NCI-H146 (cell line): Measurements from ENCODE around the gene INSM1.

Experiments
- DNase-seq: peaks from one replicate; lab custom pipeline; 2025; lab: John Stamatoyannopoulos, UW

Gene INSM1

GRCh38 chr20:20393207-20394120, 25.6 kb downstream of the INSM1 start:
- DNase-seq, result no peak

- DNase-seq, result no peak
Measured at GRCh38 chr20:20395087-20395486, 27.2 kb downstream of the INSM1 start.

DNA sequence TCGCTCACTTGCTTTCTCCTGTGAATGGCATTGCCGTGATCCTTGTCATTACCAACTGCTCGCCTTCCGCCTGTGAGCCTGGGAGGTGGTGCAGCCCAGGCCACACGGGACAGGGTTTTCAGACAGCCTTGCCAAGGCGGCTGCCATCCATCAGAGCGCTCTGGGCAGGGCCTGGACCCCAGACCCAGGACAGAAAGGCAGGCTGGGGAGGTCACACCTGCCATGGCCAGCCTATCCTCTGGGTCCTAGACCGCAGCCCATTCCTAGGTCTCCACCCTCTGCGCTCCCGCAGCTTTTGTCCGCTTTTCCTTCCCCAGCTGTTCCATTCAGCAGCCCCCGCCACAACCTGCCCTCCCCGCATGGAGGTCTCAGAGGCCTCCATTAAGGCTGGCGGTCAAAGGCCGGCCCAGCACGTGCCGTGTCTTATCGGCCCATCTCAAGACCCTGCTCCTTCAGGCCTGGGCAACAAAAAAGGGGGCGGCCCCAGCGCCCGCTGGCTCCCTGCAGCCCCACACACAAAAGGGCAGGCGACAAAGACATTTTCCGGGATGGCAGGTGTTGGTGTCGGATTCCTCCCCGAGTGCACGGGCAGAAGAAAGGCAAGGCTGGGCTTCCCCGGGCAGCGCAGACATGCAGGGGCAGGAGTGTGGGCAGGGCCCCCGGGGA, 28.1 kb downstream of the INSM1 start:
- DNase-seq, result peak; percentile 98

DNA sequence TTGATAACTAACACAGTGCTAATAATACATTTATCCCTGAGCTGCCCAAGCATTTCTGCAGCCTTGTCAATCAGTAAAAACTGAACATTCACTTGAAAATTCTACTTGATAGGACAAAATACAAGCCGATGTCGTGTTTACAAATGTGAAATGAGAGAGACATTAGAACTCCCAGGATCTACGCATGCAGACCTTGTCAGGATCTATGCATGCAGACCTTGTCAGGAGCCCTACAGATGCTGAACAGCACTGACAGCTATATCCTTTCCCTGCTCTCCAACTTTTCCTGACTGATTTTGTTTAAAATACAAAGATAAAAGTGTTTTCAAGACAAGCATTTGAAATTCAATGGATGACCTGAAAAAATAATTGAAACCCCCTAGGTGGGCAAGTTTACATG, 28.9 kb downstream of the INSM1 start:
- DNase-seq, result no peak

- no peak for DNase-seq
Measured at GRCh38 chr20:20398123-20398522, 30.2 kb downstream of the INSM1 start.

GRCh38 chr20:20399531-20400500, 31.9 kb downstream of the INSM1 start:
- DNase-seq, result no peak

- no peak for DNase-seq
Measured at GRCh38 chr20:20401991-20402390, 34.1 kb downstream of the INSM1 start.

- DNase-seq, result no peak
Measured at GRCh38 chr20:20404633-20405032, 36.7 kb downstream of the INSM1 start.

- no peak for DNase-seq
Measured at GRCh38 chr20:20405623-20406022, 37.7 kb downstream of the INSM1 start.

- DNase-seq, result no peak
Measured at GRCh38 chr20:20406306-20406705, 38.4 kb downstream of the INSM1 start.

DNA sequence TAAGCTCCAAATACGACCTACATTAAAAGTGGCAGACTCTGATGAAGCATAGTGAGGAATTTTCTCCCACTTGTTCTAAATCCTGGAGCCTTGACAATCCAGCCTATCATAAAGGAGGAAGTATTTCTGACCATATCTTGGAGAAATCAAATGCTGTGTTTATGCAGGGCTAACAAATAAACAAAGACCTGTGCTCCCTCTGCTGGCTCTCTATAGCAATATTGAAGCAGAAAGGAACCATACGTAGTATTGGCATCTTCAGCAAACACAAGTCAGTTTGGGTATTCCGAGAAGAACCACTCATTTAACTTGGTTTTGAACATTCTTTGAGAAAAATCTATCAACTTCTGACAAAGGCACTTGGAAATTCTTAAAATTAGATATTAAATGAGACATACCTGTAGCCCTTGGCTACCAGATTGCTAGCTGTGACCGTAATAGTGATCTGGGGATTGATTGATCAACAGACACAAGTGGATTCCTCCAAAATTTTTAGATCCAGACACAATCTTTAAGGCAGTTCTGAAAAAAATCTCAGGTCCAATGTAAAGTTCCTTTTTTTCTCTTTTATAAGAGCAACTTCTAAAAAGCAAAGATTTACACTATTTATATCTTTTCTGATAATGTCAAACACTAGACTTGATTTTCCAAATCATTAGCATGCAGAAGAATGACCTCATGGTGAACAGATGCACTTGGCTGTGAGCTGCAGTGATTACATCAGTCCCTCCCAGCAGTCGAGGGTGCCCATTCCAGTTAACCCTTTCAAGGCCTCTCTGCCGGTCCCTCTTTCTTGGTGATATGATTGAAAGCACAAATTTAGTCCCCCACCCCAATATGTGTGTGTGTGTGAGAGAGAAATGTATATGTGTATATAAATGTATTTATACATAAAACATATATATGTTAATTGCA, 40.2 kb downstream of the INSM1 start:
- DNase-seq, result peak; percentile 28

DNA sequence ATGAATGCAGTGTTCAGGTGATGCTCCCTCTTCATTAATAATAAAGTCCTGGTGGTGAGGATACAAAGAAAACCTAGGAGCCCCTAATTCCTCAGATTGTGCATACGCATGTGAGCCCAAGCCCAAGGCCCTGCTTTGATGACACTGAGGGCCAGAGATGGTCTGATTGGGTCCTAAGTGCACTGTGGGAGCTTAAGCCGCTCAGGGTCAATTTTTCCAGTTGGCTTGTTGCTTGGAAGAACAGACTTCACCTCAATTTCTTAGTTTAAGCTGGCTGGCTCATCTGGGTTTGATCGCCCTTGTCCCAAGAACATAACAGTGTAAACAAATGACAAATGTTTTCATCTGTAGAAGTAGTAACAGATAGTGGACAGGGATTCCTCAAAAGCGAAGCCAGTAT, 41.4 kb downstream of the INSM1 start:
- no peak for DNase-seq

- peak; percentile 94 for DNase-seq
Measured at GRCh38 chr20:20410678-20411077, 42.8 kb downstream of the INSM1 start.

GRCh38 chr20:20411402-20411801, 43.5 kb downstream of the INSM1 start:
- peak; percentile 14 for DNase-seq

DNA sequence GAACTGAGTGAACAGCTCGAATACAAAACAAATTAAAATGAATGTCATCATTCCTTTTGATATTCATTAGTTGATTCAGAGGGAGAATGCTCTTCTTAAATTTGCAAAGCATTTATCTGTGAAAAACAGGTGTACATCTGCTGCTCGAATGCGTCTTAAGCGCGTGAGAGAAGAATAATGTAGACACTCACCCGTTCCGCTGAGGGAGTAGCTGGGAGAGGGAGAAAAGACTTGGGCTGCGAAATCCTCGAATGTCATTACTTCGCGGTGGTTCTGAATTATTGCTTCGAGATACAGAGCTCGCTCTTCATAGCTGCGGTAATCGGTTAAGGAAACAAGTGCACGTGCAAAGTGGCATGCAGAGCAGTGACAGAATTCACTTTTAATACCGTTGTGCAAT, 43.9 kb downstream of the INSM1 start:
- no peak for DNase-seq

DNA sequence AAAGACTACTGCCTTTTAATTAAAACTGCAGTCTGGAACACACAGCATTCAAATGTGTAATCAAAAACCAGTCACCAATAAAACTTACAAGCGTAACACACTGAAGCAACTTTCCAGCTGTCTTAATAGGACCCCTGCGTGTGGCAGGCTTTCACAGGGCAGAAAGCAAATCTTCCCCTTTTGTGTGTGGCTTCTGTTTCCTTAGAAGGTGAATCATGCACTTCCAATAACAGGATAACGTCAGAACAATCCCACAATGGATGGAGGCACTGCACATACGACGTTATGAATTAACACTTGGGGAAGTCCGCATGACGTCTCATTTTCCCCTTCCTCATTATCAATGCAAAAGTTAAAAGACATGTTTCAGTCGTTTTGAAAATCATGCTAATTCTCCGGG, 44.8 kb downstream of the INSM1 start:
- peak; percentile 88 for DNase-seq

GRCh38 chr20:20413810-20414281, 45.9 kb downstream of the INSM1 start:
- DNase-seq, result no peak

GRCh38 chr20:20414640-20415220, 46.8 kb downstream of the INSM1 start:
- DNase-seq, result no peak

- no peak for DNase-seq
Measured at GRCh38 chr20:20415321-20415720, 47.4 kb downstream of the INSM1 start.

- no peak for DNase-seq
Measured at GRCh38 chr20:20417876-20418676, 50.2 kb downstream of the INSM1 start.
